HG03460 (cell line): ENCODE data around the gene NFYC.

Experiments
- ATAC-seq: cut with Tn5 transposase; IDR thresholded peaks from one replicate; pipeline ENCODE4 v1.9.1; 2021; ENCODE audit not compliant: unreplicated experiment

Gene NFYC

DNA sequence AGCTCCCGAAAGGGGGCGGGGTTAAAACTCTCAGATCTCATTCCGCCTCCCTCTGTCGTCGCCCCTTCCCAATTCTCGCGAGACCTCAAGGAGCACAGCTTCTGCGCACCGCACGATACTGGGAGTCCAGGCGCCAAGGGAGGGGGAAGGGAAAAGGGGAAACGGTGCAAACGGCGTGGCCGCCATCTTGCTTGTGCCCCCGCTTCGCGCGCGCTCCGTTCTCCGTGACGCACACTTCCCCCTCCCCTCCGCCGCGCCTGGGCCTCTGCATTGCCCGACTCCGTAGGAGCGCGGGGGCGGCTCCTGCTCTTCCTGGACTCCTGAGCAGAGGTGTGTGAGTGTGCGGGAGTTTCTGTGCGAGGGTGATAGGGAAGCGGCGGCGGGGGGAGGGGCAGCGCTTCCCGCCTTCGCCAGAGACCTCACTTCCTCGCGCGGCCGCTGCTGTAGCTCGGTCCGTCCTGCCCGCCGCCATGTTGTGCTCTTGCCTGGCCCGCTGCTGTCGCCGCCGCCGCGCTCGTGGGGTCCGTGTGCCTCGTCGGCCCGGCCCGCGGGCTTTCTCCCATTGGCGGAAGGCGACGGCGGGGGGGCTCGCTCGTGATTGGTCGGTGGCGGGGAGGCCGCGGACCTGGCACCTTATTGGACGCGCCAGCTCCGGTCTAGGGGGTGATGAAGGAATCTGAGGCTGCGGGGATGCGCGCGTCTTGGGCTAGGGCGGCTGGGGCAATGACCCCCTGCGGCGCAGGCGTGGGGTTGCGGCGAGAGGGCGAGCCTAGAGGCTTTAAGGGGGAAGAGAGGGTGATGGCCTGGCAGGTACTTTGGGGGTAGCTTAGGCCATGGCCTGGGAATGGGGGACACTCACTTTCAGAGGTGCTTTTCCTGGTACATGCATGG, at the start of gene NFYC:
Gene NFYC, plus strand, starts transcription at position 167 of the 891 bp plus-strand sequence. CDS start 47,140 bp downstream, outside the sequence.
- peak; percentile 73 for ATAC-seq

DNA sequence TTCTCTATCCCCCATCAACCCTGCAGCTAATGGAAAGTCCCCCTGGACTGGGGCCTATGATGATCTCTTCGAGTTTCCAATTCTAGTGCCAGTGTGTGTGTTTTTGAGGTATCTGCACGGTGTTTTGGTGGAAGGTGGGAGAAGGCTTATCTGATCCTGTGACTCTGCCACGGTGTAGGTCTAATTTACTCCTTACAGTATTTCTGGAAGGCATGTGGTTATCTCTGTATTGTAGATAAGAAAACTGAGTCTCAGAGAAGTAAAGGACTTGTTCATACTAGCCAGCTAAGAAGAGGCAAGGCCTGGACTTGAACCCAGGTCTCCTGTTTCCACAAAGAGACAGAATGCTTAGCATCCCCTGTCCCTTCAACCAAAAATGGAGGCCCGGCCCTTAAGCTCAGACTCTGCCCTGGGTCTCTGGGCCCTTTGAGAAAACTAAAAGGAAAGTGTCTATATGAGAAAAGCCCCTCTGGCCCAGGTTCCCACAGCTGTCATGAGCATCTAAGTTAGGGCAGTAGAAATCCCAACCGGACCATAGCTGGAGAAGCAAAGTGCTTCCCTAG, 46.3 kb upstream of the NFYC start:
- no peak for ATAC-seq

DNA sequence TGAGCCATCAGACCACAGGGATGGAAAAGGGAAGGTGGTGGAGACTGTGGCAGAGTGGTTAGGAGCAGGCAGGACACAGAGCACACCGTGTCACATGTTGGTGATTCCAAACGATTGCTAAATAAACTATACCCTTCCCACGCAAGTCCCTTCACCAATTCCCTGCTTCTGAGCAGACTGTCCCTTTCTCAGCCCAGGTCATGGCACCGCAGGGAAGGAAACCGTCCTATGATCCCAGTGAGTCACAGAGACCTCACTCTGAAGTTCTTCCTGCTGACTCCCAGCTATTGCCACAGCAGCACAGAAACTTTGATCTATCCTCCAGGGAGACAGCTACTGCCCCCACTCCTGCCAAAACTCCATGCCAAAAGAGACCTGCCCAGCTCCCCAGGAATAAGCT, 45.2 kb upstream of the NFYC start:
- no peak for ATAC-seq

DNA sequence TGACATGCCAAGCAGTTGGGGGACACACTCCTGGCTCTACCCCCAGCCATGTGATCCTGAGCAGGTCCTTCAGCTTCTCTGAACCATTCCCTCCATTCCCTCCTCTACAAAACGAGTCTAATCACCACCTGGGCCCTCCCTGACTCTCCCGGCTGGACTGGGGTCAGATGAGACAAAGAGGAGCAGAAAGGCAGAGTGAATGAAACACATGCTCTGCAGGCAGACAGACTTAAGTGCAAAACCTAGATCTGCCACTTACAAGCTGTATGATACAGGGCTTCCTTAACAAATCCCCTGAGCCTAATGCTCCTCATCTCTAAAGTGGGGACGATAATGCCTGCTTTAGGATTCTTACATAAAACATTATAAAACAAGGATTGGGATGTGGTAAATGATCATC, 43.3 kb upstream of the NFYC start:
- ATAC-seq = no peak

DNA sequence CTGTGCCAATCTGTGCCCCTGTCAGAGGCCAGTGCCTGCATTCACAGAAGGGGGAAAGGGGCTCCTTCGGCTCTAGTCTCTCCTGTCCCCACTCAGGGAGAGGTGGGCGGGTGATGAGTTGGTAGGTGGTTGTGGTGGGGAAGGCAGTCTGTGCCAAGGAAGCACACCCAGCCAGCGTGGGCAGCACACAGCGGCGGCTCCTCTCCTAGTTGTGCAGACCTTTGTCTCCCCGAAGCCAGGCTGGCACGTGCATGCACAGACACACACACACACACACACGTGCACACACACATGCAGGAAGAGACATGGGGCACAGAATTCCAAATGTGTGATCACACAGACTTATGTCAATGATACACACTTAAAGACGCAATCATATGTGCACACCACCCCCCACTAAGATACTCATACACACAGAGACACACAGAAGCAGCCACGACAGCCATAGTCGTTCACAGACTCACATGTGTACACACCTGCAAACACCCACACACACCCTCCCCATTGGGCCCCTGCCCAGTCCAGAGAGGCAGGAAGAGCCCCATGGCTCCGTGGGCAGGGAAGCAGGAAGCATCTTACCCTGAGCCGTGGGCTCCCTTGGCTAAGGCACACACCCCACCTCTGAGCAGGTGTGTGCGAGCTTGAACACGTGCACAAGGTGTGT, 42.4 kb upstream of the NFYC start:
- no peak for ATAC-seq

DNA sequence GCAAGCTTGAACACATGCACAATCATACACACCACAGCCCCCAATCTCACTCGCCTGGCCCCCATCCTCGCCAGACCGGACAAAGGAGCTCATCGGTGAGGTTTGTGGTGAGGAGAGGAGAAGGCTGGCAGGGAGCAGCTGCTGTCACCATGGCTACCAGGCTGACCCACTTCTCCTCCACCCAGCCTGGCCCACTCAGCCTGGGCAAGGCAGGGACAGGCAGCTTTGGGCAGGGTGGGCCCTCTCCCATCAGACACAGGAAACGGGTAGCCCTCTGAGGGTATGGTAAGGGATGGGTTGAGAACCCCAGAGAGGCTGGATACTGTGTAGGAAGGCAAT, 41.9 kb upstream of the NFYC start:
- no peak for ATAC-seq

DNA sequence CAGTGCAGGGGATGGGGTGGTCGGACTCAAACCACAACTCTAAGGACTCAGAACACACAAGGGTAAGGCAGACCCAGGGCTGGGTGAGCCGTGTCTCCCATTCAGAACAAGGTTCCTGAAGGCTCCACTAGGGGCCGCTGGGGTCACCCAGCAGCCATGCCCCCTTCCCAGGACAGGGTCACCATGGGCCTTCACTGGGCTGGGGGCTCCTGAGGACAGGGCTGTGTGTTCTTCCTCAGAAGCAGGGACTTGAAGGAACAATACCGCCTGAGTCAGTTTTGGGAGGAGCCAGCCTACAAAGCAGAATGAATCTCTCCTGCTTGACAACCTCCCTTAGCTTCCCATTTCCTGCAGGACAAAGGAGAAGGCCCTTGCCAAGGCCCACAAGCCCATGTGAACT, 41.4 kb upstream of the NFYC start:
- ATAC-seq = no peak

DNA sequence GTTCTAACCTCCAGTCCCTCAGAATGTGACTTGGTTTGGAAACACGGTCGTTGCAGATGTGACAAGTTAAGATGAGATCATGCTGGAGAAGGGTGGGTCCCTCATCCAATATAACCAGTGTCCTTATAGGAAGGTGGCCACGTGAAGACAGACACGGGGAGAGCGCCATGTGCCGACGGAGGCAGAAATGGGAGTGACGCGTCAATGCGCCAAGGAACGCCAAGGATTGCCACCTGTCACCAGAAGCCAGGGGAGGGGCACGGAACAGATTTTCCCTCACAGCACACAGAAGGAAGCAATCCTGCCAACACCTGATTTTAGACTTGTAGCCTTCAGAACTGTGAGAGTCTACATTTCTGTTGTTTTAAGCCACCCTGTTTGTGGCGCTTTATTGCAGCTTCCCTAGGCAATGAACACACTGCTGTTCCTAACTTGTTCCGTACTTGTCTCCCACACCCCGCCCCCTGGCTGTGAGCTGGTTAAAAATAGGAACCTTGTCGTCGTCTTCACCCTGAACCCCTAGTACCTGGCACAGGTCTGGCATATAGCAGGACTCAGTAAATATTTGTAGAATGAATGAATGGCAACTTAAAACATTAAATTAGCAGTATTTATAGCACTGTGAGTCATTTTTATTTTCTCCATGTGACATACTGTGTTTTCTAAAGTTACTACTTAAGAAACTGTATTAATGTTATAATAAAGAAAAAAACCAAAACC, 40.2 kb upstream of the NFYC start:
- no peak for ATAC-seq

DNA sequence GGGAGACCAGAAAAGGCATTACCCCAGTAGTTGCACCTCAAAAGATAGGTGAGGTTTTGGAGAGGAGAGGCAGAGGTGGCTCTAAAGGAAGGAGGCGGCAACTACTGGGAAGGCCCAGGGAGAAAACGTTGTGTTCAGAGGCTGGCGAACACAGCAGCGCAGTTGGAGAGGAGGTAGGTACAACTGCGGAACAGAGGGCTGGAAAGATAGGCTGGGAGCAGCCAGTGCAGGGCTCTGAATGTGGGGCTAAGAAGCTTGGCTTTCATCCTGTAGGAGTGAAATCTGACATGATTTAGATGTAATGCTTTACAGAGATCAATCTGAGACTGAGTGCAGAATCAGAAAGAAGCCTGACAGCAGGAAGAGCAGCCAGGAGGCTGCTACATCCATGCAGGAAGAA, 39.0 kb upstream of the NFYC start:
- ATAC-seq = no peak

DNA sequence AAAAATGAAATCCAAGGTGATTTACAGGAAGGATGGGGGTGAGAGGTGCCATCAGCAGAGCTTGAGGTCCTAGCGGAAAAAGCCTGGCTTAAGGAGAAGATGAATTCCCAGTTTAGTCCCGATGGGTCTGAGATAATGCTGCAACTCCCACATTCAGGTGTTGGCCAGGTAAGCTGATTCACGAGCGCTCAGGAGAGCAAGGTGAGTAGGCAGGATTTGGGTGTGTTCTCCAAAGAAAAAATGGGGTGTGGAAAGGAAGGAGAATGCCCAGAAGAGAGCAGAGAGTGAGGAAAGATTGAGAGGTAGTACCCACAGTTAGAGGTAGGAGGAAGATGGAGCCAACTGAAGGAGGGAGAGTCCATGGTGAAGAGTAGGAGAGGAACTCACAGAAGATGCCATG, 38.5 kb upstream of the NFYC start:
- no peak for ATAC-seq

DNA sequence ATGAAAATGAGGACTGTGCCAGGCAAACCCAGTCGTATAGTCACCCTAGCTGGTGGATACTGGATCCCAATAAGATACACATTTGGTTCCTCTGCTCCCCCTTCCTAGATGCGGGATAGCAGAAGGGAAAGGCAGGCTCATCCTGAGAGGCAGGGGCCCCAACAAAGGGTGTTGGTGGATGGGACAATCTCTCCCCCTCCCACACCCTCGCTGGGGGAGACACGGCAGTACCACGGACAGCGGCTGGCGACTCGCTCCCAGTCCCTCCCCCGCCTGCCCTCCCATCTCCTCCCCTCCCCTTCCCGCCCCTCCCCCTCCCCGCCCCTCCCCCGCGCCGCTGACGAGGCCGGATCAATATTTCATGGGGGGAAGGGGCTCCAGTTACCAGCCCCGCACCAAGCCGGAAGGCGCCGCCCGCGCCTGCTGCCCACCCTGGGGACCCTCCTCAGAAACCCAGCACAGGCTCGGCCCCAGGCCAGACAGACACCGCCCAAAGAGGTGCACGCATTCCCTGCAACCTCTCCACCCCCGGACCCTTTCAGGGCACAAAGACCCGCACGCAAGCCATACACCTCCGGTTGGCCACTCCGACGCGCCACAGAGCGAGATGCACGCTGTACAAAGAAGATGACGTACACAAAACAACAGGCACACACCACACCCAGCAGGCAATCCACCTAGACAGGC, 37.5 kb upstream of the NFYC start:
- no peak for ATAC-seq

DNA sequence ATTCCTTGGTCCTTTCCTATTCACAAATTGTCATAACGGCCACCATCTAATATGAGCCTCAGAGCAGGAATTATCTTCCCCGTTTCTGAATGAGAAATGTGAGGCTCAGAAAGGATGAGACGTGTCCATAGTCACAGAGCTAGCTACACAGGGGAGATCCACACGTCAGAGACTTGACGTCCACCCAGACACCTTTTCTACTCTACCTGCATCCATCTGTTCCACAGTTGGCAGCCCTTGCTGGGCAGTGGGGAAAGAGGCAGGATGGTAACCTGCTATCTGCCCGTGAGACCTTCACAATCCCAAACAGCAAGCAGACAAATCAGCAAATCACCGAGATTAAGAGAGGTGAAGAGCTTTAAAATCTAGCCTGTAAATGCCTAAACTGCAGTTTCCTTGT, 34.5 kb upstream of the NFYC start:
- no peak for ATAC-seq

DNA sequence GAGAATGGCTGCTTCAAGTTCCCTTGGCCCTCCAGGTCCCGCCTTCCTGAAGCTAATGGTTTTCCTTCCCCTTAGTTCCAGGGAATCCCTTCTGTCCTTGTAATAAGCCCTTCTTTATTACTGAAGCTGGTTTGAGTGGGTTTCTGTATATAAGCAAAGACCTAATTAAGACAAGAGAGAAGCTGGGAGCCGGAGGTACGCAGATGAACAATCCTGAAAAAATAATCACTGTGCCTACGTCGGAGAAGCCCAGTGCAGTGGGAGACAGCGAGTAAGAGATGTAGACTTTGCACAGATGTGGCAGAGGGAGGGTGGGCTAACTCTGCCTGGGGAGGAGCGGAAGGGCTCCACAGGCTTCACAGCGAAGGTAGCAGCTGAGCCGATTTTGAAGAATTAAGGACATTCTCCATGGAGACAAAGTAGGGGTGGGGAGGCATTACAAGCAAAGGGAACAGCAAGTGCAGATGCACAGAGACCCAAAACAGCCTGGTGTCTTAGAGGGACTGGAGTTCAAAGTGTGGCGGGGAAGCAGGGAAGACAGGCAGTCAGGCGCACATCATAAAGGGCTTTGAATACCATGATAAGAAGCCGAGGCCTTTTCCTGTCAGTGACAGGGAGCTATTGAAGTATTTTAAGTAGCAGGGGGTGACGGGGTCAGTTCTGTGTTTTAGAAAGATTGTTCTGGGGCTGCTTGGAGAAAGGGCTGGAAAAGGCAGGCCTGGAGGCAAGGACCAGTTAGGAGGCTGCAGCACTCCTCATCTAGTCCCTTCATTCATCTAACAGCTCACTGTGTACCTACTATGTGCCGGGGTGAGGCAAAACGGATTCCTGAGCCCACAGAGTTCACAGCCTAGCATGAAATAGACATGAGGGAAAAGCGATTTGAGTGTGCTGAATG, 32.5 kb upstream of the NFYC start:
- no peak for ATAC-seq

DNA sequence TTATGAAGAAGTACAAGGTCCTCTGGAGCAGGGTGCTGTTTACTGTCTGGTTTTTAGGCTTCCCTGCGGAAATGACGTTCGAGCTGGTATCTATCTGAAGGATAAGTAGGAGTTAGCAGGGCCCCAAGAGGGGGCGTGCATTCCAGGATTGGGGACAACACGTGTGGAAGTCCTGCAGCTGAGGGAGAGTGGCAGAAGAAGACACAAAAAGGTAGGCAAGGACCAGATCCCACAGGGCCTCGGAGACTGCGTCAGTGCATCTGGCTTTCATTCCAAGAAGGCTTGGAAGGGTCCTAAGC, 31.9 kb upstream of the NFYC start:
- ATAC-seq = no peak

DNA sequence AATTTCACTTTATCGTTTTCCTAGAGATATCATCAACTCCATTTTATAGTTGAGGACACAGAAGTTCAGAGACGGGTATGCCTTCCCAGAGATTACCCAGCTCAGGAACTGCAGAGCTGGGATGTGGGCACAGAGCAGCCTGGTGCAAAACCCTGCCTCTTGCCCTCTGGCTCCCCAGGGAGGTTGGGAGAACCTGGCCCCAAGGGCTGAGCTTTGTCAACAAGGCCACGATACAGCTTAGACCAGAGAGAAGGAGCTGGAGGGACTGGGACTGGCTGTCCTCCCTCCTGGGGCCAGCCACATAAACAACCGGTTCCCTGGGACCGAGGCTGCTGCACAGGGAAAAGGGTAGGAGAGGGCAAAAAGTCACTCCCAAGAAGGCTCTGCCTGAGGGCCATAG, 29.8 kb upstream of the NFYC start:
- ATAC-seq = no peak

DNA sequence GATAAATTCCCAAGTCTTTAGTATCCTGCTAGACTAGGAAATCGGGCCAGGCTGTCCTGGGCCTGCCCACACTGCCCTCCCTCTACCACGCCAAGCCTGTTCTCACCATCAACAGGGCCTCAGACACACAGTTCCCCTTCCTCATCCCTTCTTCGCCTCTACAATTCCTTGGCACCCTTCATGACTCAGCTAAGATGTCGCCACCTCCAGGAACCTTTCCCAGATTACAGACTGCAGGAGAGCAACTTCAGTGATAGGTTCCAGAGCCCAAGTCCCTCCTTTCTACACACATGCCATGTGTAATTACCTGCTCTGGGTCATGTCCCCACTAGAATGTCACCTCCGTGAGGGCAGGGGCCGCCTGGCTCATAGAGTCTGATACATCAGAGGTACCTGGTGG, 29.4 kb upstream of the NFYC start:
- ATAC-seq = no peak

DNA sequence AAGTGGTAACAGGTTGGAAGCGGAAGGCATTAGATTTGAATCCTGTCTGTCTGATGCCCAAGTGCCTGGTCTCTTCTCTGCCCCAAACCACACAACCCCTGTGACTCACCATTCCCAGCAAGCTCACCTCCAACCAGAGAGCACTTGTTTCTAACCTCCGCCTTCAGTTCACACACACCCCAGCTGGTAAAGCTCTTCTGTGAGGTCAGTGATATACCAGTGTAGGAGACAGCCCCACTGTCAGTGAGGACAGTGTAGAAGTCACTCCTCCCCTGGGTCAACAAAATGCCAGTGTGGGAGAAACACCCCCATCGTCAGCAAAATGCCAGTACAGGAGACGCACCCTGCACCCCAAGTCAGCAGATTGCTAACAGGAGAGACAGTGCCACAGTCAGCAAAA, 28.6 kb upstream of the NFYC start:
- no peak for ATAC-seq

DNA sequence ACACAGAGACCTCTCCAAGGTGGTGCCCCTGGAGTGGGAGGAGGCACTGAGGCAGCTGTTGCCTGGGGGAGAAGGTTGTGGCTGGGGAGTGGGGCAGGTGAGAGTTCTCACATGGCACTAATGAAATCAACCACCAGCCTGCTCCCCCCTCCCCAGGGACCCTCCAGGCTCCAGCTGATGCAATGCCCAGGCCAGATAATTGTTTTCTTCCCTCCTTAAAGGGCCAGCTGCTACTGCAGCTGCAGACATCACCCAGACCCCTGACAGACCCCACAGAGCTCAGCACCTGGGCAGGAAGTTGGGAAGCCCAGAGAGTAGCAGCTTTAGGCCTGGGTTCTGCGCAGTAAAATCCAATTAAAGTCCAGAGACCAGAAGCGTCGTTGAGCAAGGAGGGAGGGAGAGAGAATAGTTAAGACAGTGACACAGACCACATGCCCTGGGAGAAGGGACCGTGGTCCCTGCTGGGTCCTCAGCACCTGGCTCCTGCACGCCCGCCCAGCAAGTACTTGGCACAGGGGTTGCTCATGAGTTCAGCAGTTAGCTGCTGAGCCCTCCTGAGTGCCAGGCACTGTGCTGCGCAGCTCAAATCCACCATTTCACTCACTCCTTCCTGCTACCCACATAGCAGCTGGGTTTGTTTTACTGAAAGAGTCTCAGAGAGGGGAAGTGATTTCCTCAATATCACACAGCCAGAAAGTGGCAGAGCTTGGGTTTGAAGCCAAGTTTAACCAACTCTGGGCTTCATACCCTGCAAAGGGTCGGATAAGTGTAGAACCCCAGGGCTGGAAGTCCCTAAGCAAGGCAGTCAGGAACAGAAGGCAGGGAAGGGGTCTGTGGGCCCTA, 28.0 kb upstream of the NFYC start:
- no peak for ATAC-seq

DNA sequence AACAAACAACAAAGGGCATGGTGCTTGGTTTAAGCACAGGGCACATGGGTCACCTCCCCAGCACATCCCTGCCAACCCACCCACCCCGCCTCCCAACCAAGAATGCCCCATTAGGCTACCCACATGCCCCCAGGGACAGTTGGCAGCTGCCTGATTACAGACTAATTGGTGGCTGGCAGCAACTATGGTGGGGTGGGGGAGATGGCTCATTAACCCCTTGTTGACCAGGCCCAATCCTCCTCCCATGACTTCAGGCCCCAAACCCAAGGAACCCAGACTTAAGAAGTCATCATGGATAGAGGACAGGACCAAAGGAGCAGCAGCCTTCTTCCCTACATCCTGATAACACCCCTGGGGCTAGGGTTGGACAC, 27.4 kb upstream of the NFYC start:
- no peak for ATAC-seq
